ENCODE measurements around the gene DDR1.
"Not testable (repeated sequence)": the region's sequence is repeated elsewhere in the genome, so short reads cannot be mapped to it uniquely, and the experiment has no call there.

The DDR1 gene

GRCh38 chr6:30922447-30922852, 38.1 kb downstream of the DDR1 start:
- no peak for DNase-seq

- not testable (repeated sequence) for DNase-seq
Measured at GRCh38 chr6:30924040-30924627, 39.8 kb downstream of the DDR1 start.

- DNase-seq: no peak
Measured at GRCh38 chr6:30926644-30927043, 42.3 kb downstream of the DDR1 start.

- DNase-seq: not testable (repeated sequence)
Measured at GRCh38 chr6:30927080-30927479, 42.8 kb downstream of the DDR1 start.

GRCh38 chr6:30928677-30929076, 44.4 kb downstream of the DDR1 start:
- no peak for DNase-seq

GRCh38 chr6:30930506-30930905, 46.2 kb downstream of the DDR1 start:
- no peak for DNase-seq

- no peak for DNase-seq
Measured at GRCh38 chr6:30931272-30931671, 47.0 kb downstream of the DDR1 start.

- DNase-seq: no peak
Measured at GRCh38 chr6:30931969-30932645, 47.8 kb downstream of the DDR1 start, which contains the start of gene SFTA2. Gene SFTA2 (minus strand): TSS chr6:30932170. CDS start chr6:30932096, 74 bp downstream.

GRCh38 chr6:30932665-30933365, 48.5 kb downstream of the DDR1 start:
- no peak for DNase-seq

- no peak for DNase-seq
Measured at GRCh38 chr6:30935018-30935417, 50.7 kb downstream of the DDR1 start.

GRCh38 chr6:30937265-30937664, 52.9 kb downstream of the DDR1 start:
- no peak for DNase-seq

- DNase-seq: no peak
Measured at GRCh38 chr6:30938730-30939129, 54.4 kb downstream of the DDR1 start.

- no peak for DNase-seq
Measured at GRCh38 chr6:30939473-30939872, 55.2 kb downstream of the DDR1 start.

GRCh38 chr6:30940361-30940986, 56.2 kb downstream of the DDR1 start, which contains the start of gene MUCL3:
Gene MUCL3 (plus strand): TSS chr6:30940973. CDS start chr6:30941000, 27 bp downstream.
- no peak for DNase-seq

- no peak for DNase-seq
Measured at GRCh38 chr6:30942338-30943060, 58.2 kb downstream of the DDR1 start.

- no peak for DNase-seq
Measured at GRCh38 chr6:30944051-30944450, 59.7 kb downstream of the DDR1 start.

- no peak for DNase-seq
Measured at GRCh38 chr6:30945281-30945680, 61.0 kb downstream of the DDR1 start.

- no peak for DNase-seq
Measured at GRCh38 chr6:30947231-30947630, 62.9 kb downstream of the DDR1 start.

- no peak for DNase-seq
Measured at GRCh38 chr6:30948811-30949210, 64.5 kb downstream of the DDR1 start.

Data from CD4-positive, alpha-beta T cell treated with Interleukin-17A for 1 hour (primary cell).